Measurements from ENCODE around the gene CHMP1A.

Gene CHMP1A

GRCh38 chr16:89613954-89614459, 43.5 kb downstream of the CHMP1A start:
- Histone ChIP-seq H3K79me2 (ENCODE audit: control insufficient read depth, low read length) (no peaks in the 10 kb centered on the region), H3K36me3 (ENCODE audit: control insufficient read depth, low read length) (no peaks in the 10 kb centered on the region), H3K4me1 (ENCODE audit: control insufficient read depth, low read length) (peaks cover 12% of the 10 kb centered on the region), H3K4me2 (ENCODE audit: low read length) (no peak overlapping the region), H3F3A (ENCODE audit: control insufficient read depth, insufficient read depth) (peaks cover 8% of the 10 kb centered on the region; the same call in 1 of the 2 replicates), H3K9me2 (replicated peaks; ENCODE audit: control insufficient read depth, low read length) (no peaks in the 10 kb centered on the region), H3K9me3 (ENCODE audit: control insufficient read depth, insufficient read depth, low read length) (no peaks in the 10 kb centered on the region), H3K4me3 (ENCODE audit: low read length) (no peak overlapping the region), H3K27ac (ENCODE audit: low read depth, low read length) (no peak overlapping the region), H3K27me3 (ENCODE audit: control insufficient read depth, low read length) (no peaks in the 10 kb centered on the region), H4K20me1 (ENCODE audit: control insufficient read depth, insufficient read depth, low read depth, low read length) (0 out of 2 replicates have a peak, but pooled peaks cover 5% of the 10 kb centered on the region)
- TF ChIP-seq EZH2phosphoT487 (IDR thresholded peaks at IDR 0.05; ENCODE audit: borderline replicate concordance, low read length), result no peak
- TF ChIP-seq CTCF (IDR thresholded peaks at IDR 0.05; ENCODE audit: low read depth, low read length, poor library complexity, severe bottlenecking), result no peak

- Histone ChIP-seq H3K4me2 (ENCODE audit: low read length) (no peak within 1 kb of the TSS), H3K36me3 (ENCODE audit: control insufficient read depth, low read length) (no peaks in the 10 kb centered on the region)
These were observed 44.1 kb downstream of the CHMP1A start, which contains the start of gene DPEP1 for GRCh38 chr16:89613231-89613953. DPEP1 (plus strand) TSS chr16:89613642; CDS start chr16:89630411, 16,769 bp downstream.

GRCh38 chr16:89612415-89613166, 44.9 kb downstream of the CHMP1A start:
- Histone ChIP-seq H3K27ac (ENCODE audit: low read depth, low read length) (no peak overlapping the region), H3K9me2 (replicated peaks; ENCODE audit: control insufficient read depth, low read length) (no peaks in the 10 kb centered on the region), H4K20me1 (ENCODE audit: control insufficient read depth, insufficient read depth, low read depth, low read length) (0 out of 2 replicates have a peak, but pooled peaks cover 5% of the 10 kb centered on the region), H3F3A (ENCODE audit: control insufficient read depth, insufficient read depth) (no peaks in the 10 kb centered on the region), H3K4me2 (ENCODE audit: low read length) (no peak overlapping the region), H3K4me3 (ENCODE audit: low read length) (no peak overlapping the region), H3K79me2 (ENCODE audit: control insufficient read depth, low read length) (no peaks in the 10 kb centered on the region), H3K27me3 (ENCODE audit: control insufficient read depth, low read length) (no peaks in the 10 kb centered on the region), H3K9me3 (ENCODE audit: control insufficient read depth, insufficient read depth, low read length) (no peaks in the 10 kb centered on the region), H3K4me1 (ENCODE audit: control insufficient read depth, low read length) (peaks cover 12% of the 10 kb centered on the region), H3K36me3 (ENCODE audit: control insufficient read depth, low read length) (no peaks in the 10 kb centered on the region)
- TF ChIP-seq EZH2phosphoT487 (IDR thresholded peaks at IDR 0.05; ENCODE audit: borderline replicate concordance, low read length) (no peak), CTCF (IDR thresholded peaks at IDR 0.05; ENCODE audit: low read depth, low read length, poor library complexity, severe bottlenecking) (no peak)

More at GRCh38 chr16:89613231-89613953, 44.1 kb downstream of the CHMP1A start, which contains the start of gene DPEP1:
- peaks cover 12% of the 10 kb centered on the region for H3K4me1 ChIP-seq (ENCODE audit: control insufficient read depth, low read length)
- 0 out of 2 replicates have a peak, but pooled peaks cover 5% of the 10 kb centered on the region for H4K20me1 ChIP-seq (ENCODE audit: control insufficient read depth, insufficient read depth, low read depth, low read length)
- no peaks in the 10 kb centered on the region for H3K9me3 ChIP-seq (ENCODE audit: control insufficient read depth, insufficient read depth, low read length)
- H3K9me2 ChIP-seq (replicated peaks; ENCODE audit: control insufficient read depth, low read length), result no peaks in the 10 kb centered on the region
- no peak within 1 kb of the TSS for H3K27ac ChIP-seq (ENCODE audit: low read depth, low read length)
- TF ChIP-seq EZH2phosphoT487 (IDR thresholded peaks at IDR 0.05; ENCODE audit: borderline replicate concordance, low read length) (no peak), CTCF (IDR thresholded peaks at IDR 0.05; ENCODE audit: low read depth, low read length, poor library complexity, severe bottlenecking) (no peak)
- no peak within 1 kb of the TSS for H3K4me3 ChIP-seq (ENCODE audit: low read length)
- H3F3A ChIP-seq (ENCODE audit: control insufficient read depth, insufficient read depth), result peaks cover 5% of the 10 kb centered on the region; the same call in 1 of the 2 replicates
- no peaks in the 10 kb centered on the region for H3K79me2 ChIP-seq (ENCODE audit: control insufficient read depth, low read length)
- H3K27me3 ChIP-seq (ENCODE audit: control insufficient read depth, low read length), result no peaks in the 10 kb centered on the region

Data from DOHH2 (cell line).